Colonic mucosa (tissue), 4 donors: ENCODE measurements around the gene CDKL5. TPM values are rescaled to one million over a fixed set of nuclear protein-coding genes. Genes with fewer than 3 reads are reported as not detected.
"Not testable (repeated sequence)": the region's sequence is repeated elsewhere in the genome, so short reads cannot be mapped to it uniquely, and the experiment has no call there.

Source experiments
- DNase-seq: peaks from one replicate; pipeline ENCODE4 v3.0.0-alpha.2; 2020
- H3K27ac ChIP-seq: fragments of 200-600 bp; one replicate; pipeline ENCODE4 v1.8.0; 2021
- H3K27me3 ChIP-seq: fragments of 200-600 bp; one replicate; pipeline ENCODE4 v1.8.0; 2021
- H3K36me3 ChIP-seq: fragments of 200-600 bp; one replicate; pipeline ENCODE4 v1.8.0; 2021
- H3K4me1 ChIP-seq: fragments of 200-600 bp; one replicate; pipeline ENCODE4 v1.8.0; 2021; ENCODE audit warnings: mild to moderate bottlenecking
- H3K4me3 ChIP-seq: fragments of 200-600 bp; one replicate; pipeline ENCODE4 v1.8.0; 2021
- H3K9ac ChIP-seq, 2 donors: one replicate each; pipeline ENCODE4 v1.7.0; 2013; ENCODE audit warnings: control low read depth in 2 of 2, low read depth in 2 of 2, low read length in 2 of 2
- H3K9me3 ChIP-seq: fragments of 200-600 bp; one replicate; pipeline ENCODE4 v1.8.0; 2021
- intact Hi-C: fragments of 100-400 bp; cut with DNase I; formaldehyde crosslinking; loops from one replicate; pipeline ENCODE4 v1.14.1; 2022
- total RNA-seq, 2 donors: library from RNA; stranded (reverse); fragmentation: NEBNext Ultra II Directional in 1 of 2; extraction: Animal tissue kit (Norgen Biotek cat#: 25700) in 1 of 2; gene quantifications; one replicate each; pipeline ENCODE4 v1.2.1, GENCODE V29; 2021
- TF ChIP-seq, protein P1 (sequence below): fragments of 200-600 bp; IDR thresholded peaks from one replicate; pipeline ENCODE4 v1.8.0; 2022; ENCODE audit warnings: antibody characterized with exemption, mild to moderate bottlenecking
- donor health status: healthy.
- donor health status: DM: no; HTN: no; CAD: no.
- donor health status: DM: no; HTN: no; CAD: no.

CDKL5 gene
- total RNA-seq, 2 donors from 2014 or later, result 3.7 to 4.4 TPM

DNA sequence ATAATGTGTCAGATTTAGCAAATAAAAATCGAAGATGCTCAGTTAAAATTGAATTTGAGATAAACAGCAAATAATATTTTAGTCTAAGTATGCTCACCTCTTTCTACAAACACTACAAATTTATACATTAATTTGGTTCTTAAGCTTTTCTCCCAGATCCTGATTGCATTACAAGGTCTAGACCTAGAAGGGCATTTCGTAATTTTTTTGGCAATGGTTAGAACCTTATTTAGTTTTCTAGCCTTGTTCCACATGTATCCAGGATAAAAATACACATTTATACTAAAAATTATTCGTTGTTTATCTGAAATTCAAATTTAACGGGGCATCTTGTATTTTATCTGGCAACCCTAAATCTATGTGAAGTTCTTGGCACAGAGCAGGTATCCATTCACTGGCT is 2.5 kb upstream of the CDKL5 start:
- H3K27me3 ChIP-seq, result peaks cover 3% of the 10 kb centered on the region
- H3K36me3 ChIP-seq, result no peaks in the 10 kb centered on the region
- no peak overlapping the region for H3K9ac ChIP-seq
- H3K9me3 ChIP-seq, result no peaks in the 10 kb centered on the region
- DNase-seq, result no peak
- H3K27ac ChIP-seq, result no peak overlapping the region
- no peak overlapping the region for H3K4me3 ChIP-seq
- TF ChIP-seq, protein P1, sequence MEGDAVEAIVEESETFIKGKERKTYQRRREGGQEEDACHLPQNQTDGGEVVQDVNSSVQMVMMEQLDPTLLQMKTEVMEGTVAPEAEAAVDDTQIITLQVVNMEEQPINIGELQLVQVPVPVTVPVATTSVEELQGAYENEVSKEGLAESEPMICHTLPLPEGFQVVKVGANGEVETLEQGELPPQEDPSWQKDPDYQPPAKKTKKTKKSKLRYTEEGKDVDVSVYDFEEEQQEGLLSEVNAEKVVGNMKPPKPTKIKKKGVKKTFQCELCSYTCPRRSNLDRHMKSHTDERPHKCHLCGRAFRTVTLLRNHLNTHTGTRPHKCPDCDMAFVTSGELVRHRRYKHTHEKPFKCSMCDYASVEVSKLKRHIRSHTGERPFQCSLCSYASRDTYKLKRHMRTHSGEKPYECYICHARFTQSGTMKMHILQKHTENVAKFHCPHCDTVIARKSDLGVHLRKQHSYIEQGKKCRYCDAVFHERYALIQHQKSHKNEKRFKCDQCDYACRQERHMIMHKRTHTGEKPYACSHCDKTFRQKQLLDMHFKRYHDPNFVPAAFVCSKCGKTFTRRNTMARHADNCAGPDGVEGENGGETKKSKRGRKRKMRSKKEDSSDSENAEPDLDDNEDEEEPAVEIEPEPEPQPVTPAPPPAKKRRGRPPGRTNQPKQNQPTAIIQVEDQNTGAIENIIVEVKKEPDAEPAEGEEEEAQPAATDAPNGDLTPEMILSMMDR, result no peak
- intact Hi-C loops, result loop anchor here (10.0 kb wide), 2 partner anchors 252 to 472 kb away; partner anchors contain the start of gene RS1
- H3K4me1 ChIP-seq, result no peaks in the 10 kb centered on the region

DNA sequence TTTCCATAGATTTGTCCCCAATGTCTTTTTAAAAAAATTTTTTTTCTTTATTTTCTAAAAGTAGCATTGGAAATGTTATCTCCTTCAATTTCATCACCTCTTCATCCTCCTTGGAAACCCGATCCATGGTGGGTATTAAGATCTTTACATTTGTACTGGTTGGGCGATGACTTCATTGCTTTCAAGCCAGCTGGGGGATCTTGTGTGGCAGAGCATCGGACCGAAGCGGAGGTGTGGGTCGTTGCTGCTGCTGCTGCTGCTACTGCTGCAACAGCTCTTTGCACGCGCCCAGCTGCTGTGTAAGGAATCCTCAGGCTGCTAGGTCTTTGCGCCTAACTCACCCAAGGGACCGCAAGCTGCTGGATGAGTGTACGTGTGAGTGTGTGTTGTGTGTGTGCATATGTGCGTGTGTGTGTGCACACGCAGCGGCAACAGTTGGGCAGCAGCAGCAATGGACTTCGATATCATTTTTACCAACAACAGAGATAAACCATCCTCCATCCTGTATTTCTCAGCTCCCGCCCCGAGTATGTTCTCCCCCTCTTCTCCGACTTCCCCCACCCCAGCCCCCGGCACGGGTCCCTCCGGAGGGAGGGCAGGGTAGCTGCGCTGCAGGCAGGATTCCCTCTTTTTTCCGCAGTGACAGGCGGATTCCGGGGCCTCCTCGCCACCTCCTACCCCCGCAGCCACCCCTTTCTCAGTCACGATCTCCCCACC is 768 bp upstream of the CDKL5 start:
- H3K4me1 ChIP-seq, result no peaks in the 10 kb centered on the region
- peaks cover 6% of the 10 kb centered on the region for H3K27me3 ChIP-seq
- H3K4me3 ChIP-seq, result peak overlapping the region; percentile 40
- intact Hi-C loops, result loop anchor here (10.0 kb wide), 2 partner anchors 250 to 470 kb away; partner anchors contain the start of gene RS1
- TF ChIP-seq, protein P1, result no peak
- no peak overlapping the region for H3K27ac ChIP-seq
- no peaks in the 10 kb centered on the region for H3K9me3 ChIP-seq
- H3K36me3 ChIP-seq, result no peaks in the 10 kb centered on the region
- H3K9ac ChIP-seq, result peak overlapping the region; percentile 8 to 47
- DNase-seq, result peak; percentile 22

DNA sequence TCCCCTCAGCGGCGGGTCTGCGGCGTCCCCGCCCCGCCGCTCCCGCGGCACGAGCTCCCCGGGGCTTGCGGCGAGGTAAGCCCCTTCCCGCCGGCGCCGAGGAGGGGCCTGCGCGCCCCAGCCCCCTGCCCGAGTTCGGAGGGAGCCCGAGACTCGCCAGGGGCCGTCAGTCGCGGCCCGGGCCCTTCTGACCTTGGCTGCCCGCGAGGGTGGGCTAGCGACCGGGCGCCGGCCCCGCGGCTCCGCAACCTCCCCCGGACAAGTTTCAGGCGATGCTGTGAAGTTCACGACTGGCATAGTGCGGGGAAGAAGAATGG is 554 bp downstream of the CDKL5 start:
- H3K9ac ChIP-seq, result peak overlapping the region; percentile 40 to 70
- intact Hi-C loops, result loop anchor here (10.0 kb wide), 2 partner anchors 249 to 469 kb away; partner anchors contain the start of gene RS1
- no peak for DNase-seq
- H3K27ac ChIP-seq, result no peak overlapping the region
- H3K4me1 ChIP-seq, result no peaks in the 10 kb centered on the region
- no peaks in the 10 kb centered on the region for H3K36me3 ChIP-seq
- no peaks in the 10 kb centered on the region for H3K9me3 ChIP-seq
- TF ChIP-seq, protein P1, result no peak
- peak overlapping the region; percentile 62 for H3K4me3 ChIP-seq
- H3K27me3 ChIP-seq, result peaks cover 6% of the 10 kb centered on the region

DNA sequence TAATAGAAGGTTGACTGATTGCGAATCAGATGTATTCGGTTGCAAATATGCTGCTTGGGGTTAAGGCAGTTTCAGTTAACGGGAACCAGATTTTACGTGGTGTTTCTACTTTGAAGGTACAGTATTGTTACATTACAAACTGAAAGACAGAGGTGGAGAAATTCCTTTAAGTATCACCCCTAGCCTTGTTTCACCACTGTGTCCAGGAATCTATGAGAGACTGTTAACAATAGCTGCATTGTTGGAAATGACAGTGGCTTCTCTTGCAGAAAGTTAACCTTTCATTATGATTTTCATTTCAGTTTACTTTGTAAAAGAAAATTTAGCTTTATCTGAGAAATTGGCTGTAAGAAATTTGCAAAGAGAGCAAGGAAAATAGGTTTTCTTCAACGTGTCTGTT is 2.6 kb downstream of the CDKL5 start:
- no peaks in the 10 kb centered on the region for H3K36me3 ChIP-seq

DNA sequence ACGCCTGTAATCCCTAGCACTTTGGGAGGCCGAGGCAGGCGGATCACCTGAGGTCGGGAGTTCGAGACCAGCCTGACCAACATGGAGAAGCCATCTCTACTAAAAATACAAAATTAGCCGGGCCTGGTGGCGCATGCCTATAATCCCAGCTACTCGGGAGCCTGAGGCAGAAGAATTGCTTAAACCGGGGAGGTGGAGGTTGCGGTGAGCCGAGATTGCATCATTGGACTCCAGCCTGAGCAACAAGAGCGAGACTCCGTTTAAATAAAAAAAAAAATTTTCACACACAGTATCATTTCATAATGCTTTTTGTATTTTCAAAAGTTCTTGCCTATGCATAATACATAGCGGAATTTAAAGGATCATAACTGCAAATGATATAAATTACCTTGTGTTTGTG is 7.9 kb downstream of the CDKL5 start:
- H3K27me3 ChIP-seq, H3K9ac ChIP-seq, H3K9me3 ChIP-seq, intact Hi-C loops, H3K4me1 ChIP-seq, H3K27ac ChIP-seq, H3K4me3 ChIP-seq, DNase-seq, H3K36me3 ChIP-seq: not testable (repeated sequence)

More for the DNA sequence above, 2.6 kb downstream of the CDKL5 start:
- Histone ChIP-seq H3K27ac (no peak overlapping the region), H3K4me3 (no peak overlapping the region), H3K27me3 (peaks cover 6% of the 10 kb centered on the region), H3K9me3 (no peaks in the 10 kb centered on the region), H3K4me1 (no peaks in the 10 kb centered on the region), H3K9ac (no peak overlapping the region)
- no peak for DNase-seq
- TF ChIP-seq, protein P1, result no peak
- intact Hi-C loops, result loop anchor here (10.0 kb wide), 2 partner anchors 247 to 467 kb away; partner anchors contain the start of gene RS1

DNA sequence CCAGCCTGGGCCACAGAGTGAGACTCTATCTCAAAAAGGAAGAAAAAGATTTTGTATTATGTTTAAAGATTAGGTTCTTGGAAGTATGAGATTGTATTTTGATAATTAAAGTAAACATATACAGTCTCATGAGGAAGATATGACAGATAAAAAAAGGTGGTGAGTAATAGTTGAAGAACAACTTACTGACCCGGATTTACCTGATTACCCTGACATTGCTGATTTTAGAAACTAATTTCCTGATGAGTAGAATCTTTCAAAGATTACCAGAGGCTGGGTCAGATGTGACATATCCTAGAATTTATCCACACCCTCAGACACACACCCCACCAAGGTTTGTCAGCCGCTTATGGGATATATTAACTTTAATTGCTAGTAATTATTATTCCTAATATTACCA is 9.5 kb downstream of the CDKL5 start:
- Histone ChIP-seq H3K9me3 (no peaks in the 10 kb centered on the region), H3K27me3 (no peaks in the 10 kb centered on the region), H3K36me3 (no peaks in the 10 kb centered on the region), H3K4me1 (no peaks in the 10 kb centered on the region), H3K9ac (no peak overlapping the region), H3K27ac (no peak overlapping the region), H3K4me3 (no peak overlapping the region)
- TF ChIP-seq, protein P1, result no peak
- DNase-seq, result no peak
- intact Hi-C loops, result no loop called here
